ENCODE data around the gene RFX3.

The RFX3 gene

DNA sequence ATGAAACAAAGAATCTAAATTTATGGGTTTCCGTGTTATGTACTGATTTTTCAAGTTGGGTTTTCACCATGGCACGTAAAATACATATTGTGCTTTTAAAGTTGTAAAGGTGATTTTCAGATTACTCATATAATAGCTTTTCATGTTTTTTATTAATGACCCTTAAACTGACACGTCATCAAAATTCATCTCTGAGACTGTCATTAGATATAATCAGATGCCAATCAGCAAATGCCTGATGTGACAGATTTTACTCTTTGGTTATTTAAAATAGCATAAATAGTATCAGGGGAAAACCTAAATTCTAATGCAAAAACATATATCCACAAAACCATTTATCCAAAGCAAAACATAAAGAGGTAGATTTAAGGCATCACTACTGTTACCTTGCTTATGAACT is 11.0 kb downstream of the RFX3 start:
- Histone ChIP-seq H3K36me3 (ENCODE audit: control insufficient read depth, insufficient read depth, low read length) (no peaks in the 10 kb centered on the region), H3K9me3 (ENCODE audit: control insufficient read depth, low read length) (no peaks in the 10 kb centered on the region), H2AFZ (no peak overlapping the region), H3K4me2 (ENCODE audit: low read length) (no peak overlapping the region), H3K27me3 (ENCODE audit: control insufficient read depth, insufficient read depth, low read length) (no peaks in the 10 kb centered on the region), H3K4me1 (no peaks in the 10 kb centered on the region), H3K9ac (no peak overlapping the region), H3K79me2 (no peaks in the 10 kb centered on the region), H3K27ac (no peak overlapping the region), H3K4me3 (ENCODE audit: low read depth, low read length) (no peak overlapping the region)
- no peak for TF ChIP-seq CTCF (IDR thresholded peaks at IDR 0.05)

DNA sequence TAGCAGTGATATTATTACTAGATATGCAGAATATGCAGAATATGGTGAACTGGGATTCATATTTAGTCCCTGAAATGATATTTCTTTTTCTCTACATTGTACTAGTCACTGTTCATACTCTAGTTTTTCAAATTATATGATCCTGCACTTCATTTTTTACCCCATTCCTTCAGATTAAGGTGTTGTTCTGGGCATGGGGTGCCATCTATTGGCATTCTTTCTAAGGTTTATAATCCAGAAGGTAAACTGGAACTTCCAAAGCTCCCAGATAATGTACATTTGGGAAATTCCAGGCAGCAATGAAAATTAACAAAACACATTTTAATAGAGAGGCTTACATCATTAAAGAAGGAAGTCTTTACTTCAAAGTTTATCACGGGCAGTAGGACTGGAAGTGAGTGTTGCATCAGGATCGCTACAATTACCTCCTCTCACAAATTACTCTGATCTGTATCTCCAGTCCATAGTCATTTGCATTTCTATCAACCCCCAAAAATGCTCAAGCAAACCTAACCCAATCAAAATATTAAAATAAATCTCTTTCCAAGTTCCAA is 12.5 kb downstream of the RFX3 start:
- H3K36me3 ChIP-seq (ENCODE audit: control insufficient read depth, insufficient read depth, low read length) = no peaks in the 10 kb centered on the region
- TF ChIP-seq CTCF (IDR thresholded peaks at IDR 0.05) = no peak

GRCh38 chr9:3511551-3511950 is 14.2 kb downstream of the RFX3 start:
- H3K79me2 ChIP-seq = no peaks in the 10 kb centered on the region
- no peak for TF ChIP-seq CTCF (IDR thresholded peaks at IDR 0.05)
- no peaks in the 10 kb centered on the region for H3K4me1 ChIP-seq
- no peak overlapping the region for H3K4me2 ChIP-seq (ENCODE audit: low read length)
- H3K9ac ChIP-seq = no peak overlapping the region
- H3K27ac ChIP-seq = peak overlapping the region; percentile 2
- H3K36me3 ChIP-seq (ENCODE audit: control insufficient read depth, insufficient read depth, low read length) = no peaks in the 10 kb centered on the region
- no peaks in the 10 kb centered on the region for H3K27me3 ChIP-seq (ENCODE audit: control insufficient read depth, insufficient read depth, low read length)
- no peak overlapping the region for H2AFZ ChIP-seq
- no peaks in the 10 kb centered on the region for H3K9me3 ChIP-seq (ENCODE audit: control insufficient read depth, low read length)
- H3K4me3 ChIP-seq (ENCODE audit: low read depth, low read length) = no peak overlapping the region

More for the DNA sequence above, 12.5 kb downstream of the RFX3 start:
- H2AFZ ChIP-seq = no peak overlapping the region
- H3K4me3 ChIP-seq (ENCODE audit: low read depth, low read length) = no peak overlapping the region
- H3K9ac ChIP-seq = no peak overlapping the region
- no peak overlapping the region for H3K4me2 ChIP-seq (ENCODE audit: low read length)
- H3K79me2 ChIP-seq = no peaks in the 10 kb centered on the region
- no peaks in the 10 kb centered on the region for H3K4me1 ChIP-seq
- H3K27ac ChIP-seq = no peak overlapping the region
- no peaks in the 10 kb centered on the region for H3K9me3 ChIP-seq (ENCODE audit: control insufficient read depth, low read length)
- no peaks in the 10 kb centered on the region for H3K27me3 ChIP-seq (ENCODE audit: control insufficient read depth, insufficient read depth, low read length)

DNA sequence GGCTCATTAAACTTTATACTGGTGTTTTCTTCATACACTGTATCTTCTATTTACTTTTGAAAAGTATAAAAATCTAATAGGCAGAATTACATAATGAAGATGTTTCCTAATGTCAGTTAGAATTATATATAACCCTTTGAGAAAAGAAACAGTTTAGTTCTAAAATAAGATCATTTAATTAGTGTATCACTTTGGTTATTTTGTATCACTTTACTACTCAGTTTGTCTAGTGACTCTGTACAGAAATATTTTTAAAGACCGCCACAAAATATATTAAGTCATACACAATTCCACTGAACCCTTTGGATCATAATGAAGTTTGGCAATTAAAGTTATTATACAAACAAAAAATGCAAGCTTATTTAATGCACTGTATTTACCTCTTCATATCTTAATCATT is 15.0 kb downstream of the RFX3 start:
- no peak for TF ChIP-seq CTCF (IDR thresholded peaks at IDR 0.05)
- Histone ChIP-seq H2AFZ (no peak overlapping the region), H3K27ac (no peak overlapping the region), H3K79me2 (no peaks in the 10 kb centered on the region), H3K9ac (no peak overlapping the region), H3K4me1 (no peaks in the 10 kb centered on the region), H3K36me3 (ENCODE audit: control insufficient read depth, insufficient read depth, low read length) (no peaks in the 10 kb centered on the region), H3K27me3 (ENCODE audit: control insufficient read depth, insufficient read depth, low read length) (no peaks in the 10 kb centered on the region), H3K4me2 (ENCODE audit: low read length) (no peak overlapping the region), H3K4me3 (ENCODE audit: low read depth, low read length) (no peak overlapping the region), H3K9me3 (ENCODE audit: control insufficient read depth, low read length) (no peaks in the 10 kb centered on the region)

DNA sequence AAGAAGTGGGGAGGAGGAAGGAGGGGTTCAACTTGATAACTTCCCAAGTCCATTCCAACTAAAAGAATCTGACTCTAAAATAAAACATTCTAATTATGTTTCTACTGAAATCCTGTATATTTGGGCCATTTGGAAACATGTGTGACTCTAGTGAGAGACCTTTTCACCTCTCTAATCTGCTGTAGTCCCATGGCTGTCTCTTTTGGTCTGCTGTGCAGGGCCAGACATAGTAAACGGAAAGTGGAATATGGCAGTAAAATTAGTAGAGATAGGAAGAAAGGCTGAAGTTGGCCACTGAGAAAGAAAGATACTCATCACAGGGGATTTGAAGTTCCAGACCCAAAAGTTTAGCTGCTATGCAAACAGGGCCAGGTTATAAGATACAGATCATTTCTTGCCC is 15.9 kb downstream of the RFX3 start:
- no peak for TF ChIP-seq CTCF (IDR thresholded peaks at IDR 0.05)
- no peaks in the 10 kb centered on the region for H3K9me3 ChIP-seq (ENCODE audit: control insufficient read depth, low read length)
- H3K4me3 ChIP-seq (ENCODE audit: low read depth, low read length) = no peak overlapping the region
- H3K9ac ChIP-seq = no peak overlapping the region
- no peak overlapping the region for H2AFZ ChIP-seq
- H3K79me2 ChIP-seq = no peaks in the 10 kb centered on the region
- H3K4me1 ChIP-seq = no peaks in the 10 kb centered on the region
- no peak overlapping the region for H3K27ac ChIP-seq
- no peaks in the 10 kb centered on the region for H3K27me3 ChIP-seq (ENCODE audit: control insufficient read depth, insufficient read depth, low read length)
- H3K36me3 ChIP-seq (ENCODE audit: control insufficient read depth, insufficient read depth, low read length) = no peaks in the 10 kb centered on the region
- no peak overlapping the region for H3K4me2 ChIP-seq (ENCODE audit: low read length)
